ENCODE results near the gene STK33.

DNA sequence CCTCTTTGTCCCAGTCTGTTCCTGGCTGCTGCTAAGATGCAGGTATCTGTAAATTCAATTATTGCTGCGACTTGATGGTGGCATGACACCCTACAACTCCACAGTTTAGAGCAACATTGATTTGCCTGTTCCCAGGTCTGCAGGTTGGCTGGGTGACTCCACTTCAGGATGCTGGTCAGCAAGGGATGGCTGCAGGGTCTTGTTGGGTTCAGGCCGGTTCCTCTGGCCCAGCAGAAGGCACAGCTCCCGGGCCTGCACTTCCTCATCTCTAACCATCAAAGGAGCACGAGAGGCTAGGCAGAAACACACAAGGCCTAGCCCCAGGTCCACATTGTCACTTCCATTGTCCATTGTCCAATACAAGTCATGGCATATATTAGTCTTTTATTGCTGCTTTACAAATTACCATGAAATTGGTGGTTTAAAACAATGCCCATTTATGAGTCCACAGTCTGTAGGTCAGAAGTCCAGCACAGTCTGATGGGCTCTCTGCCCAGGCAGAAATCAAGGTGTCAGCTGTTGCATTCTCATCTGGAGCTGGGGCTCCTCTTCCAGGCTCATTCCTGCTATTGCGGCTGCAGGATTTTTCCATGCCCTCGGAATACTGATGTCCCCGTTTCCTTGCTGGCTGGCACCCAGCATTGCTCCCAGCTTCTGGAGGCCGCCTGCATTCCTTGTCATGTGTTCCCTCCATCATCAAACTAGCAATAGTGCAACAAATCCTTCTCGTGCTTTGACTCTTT lies 233.8 kb downstream of the STK33 start:
- TF ChIP-seq CTCF (conservative IDR thresholded peaks at IDR 0.05) (no peak), ZFX (IDR thresholded peaks at IDR 0.05) (no peak)

Data from C4-2B (cell line).